Adrenal gland (tissue), 5 donors: Measurements from ENCODE around the gene CST1.

ENCODE experiments used
- POLR2A ChIP-seq, 2 donors: fragments of 450-650 bp; IDR thresholded peaks; one replicate each; pipeline ENCODE4 v1.6.1; 2017; ENCODE audit warnings: antibody characterized with exemption in 2 of 2, mild to moderate bottlenecking in 2 of 2, moderate library complexity in 1 of 2
- TF ChIP-seq, protein P1 (sequence below), 6 experiments: fragments of 450-650 bp in 4 of 6; fragments of 200-600 bp in 2 of 6; sonication (generic) in 1 of 6; IDR thresholded peaks; 1 replicate in 5 of 6; 2 replicates in 1 of 6; pipeline versions ENCODE4 v1.5.1 to v1.8.0; 2016 to 2021; ENCODE audit warnings: antibody characterized with exemption in 6 of 6, mild to moderate bottlenecking in 2 of 6, moderate library complexity in 1 of 6
- donor health status: DM: no; HTN: no; CAD: no.

DNA sequence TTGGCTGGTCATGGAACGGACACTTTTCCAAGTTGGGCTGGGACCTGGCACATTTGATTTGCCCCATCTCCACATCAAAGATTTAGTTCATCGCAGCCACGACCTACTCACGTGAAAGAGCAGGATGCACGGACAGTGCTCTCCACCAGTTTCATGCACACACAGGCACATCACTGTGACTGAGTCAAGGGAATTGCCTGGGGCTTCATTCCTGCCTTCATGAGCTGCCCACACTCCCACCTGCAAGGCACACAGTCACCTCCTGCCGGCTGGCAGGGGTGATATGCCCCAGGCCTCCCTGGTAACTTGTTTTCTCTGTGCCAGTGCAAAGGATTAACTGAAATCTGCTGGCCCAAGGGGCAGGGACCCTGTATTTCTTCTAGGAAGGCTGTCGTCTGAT is 23.3 kb upstream of the CST1 start:
- TF ChIP-seq, protein P1, sequence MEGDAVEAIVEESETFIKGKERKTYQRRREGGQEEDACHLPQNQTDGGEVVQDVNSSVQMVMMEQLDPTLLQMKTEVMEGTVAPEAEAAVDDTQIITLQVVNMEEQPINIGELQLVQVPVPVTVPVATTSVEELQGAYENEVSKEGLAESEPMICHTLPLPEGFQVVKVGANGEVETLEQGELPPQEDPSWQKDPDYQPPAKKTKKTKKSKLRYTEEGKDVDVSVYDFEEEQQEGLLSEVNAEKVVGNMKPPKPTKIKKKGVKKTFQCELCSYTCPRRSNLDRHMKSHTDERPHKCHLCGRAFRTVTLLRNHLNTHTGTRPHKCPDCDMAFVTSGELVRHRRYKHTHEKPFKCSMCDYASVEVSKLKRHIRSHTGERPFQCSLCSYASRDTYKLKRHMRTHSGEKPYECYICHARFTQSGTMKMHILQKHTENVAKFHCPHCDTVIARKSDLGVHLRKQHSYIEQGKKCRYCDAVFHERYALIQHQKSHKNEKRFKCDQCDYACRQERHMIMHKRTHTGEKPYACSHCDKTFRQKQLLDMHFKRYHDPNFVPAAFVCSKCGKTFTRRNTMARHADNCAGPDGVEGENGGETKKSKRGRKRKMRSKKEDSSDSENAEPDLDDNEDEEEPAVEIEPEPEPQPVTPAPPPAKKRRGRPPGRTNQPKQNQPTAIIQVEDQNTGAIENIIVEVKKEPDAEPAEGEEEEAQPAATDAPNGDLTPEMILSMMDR (IDR thresholded peaks at IDR 0.05), result no peak
- TF ChIP-seq POLR2A (IDR thresholded peaks at IDR 0.05), result no peak
